Stimulated activated naive CD4-positive, alpha-beta T cell treated with Interleukin-2 at 50 U/mL for 16 hours (primary cell): ENCODE measurements around the gene AADAT.
"Not testable (repeated sequence)": the region's sequence is repeated elsewhere in the genome, so short reads cannot be mapped to it uniquely, and the experiment has no call there.

Source experiments
- DNase-seq: peaks from one replicate; lab custom pipeline; 2025; lab: John Stamatoyannopoulos, UW

The AADAT gene

DNA sequence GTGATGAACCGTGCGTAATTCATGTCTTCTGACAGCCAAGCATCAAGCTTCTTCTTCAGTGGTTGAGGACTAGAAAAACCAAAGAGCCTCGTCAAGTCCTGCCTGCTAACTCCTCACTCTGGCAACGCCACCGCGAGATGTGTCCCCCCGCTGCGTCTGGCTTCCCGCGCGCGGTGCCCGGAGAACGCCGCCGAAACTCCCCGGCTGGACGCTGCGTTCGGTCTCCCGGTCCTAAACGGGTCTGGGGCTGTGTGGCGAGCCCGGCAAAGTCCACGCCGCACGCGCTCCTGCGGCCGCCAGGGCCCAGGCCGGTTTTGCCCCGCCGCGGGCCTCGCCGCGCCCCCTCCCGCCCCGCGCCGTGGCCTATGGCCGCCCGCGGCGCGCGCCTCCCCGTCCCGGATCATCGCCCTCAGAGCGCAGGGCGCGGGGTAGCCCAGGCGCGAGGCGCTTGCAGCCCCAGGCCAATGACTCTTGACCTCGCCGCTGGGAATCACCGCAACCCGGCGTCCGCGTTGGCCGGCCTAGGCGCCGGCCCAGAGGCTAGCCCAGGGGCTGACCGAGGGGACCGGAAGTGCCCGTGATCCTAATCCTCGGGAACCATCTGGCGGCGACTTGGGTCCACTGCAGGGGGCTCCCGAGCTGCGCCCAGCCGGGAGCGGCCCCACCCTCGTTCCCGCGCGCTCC, at the start of gene AADAT:
Gene AADAT (minus strand): TSS at position 289 of the 684 bp plus-strand sequence. CDS start 266 bp downstream, at position 23.
- no peak for DNase-seq

DNA sequence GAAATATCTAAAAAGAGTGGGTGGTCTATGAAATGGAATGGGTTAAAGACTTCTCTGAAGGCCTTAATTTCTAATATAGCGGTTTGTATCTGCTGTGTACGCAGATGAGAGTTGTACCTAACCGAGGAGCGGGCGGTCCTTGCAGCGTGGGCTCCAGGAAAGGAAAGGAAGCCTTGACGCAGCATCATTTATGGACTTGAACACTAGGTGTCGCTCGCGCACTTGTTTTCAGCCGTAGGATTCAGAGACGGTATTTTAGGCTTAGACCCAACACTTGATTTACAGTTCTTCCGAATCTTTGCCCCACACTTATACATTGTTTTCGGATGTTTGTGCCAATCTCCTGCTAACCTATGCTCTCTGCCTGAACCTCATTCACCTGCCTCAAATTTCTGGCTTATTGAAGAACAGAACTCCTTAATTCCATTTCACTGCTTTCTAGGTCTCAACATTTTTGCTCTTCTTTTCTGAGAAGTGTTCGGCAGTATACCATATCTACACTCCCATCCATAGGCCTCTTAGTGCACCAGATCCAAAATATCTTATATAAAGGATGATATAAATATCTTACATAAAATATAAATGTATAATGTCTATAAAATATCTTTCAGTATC, 48.9 kb upstream of the AADAT start:
- peak; percentile 46 for DNase-seq

DNA sequence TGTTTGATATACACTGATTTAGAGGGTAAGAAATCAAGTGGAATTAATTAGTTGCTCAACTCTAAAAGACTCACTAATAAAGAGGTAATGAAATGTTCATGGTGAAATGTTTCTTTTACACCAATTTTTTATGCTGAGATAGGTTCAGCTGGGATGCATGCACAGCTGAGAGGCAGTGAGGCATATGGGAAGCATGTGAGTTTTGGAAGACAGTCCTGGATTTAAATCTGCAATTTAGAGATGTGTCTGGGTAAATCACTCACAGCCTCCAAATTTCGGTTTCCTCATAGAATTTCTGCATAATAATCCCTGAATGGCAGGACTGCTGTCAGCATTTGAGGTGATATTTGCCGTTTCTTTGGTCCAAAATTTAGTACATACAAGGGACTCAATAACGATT, 48.2 kb upstream of the AADAT start:
- no peak for DNase-seq

DNA sequence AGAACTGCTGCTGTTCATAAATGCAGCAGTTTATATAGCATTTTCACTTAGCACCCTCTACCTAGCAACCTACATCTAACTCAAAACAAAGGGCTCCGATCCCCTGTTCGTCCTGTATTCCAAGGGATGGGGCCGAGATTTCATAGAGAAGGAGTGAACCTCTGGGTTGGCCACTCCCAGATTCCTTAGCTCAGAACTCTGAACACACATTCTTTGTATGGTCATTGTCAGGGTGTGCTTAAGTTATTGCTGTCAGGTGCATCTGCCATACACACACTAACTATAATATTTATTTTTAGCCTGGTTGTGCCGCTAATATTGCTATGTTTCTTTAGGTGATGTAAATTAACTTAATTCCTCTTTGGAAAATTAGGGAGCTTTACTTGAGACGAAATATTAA, 47.7 kb upstream of the AADAT start:
- DNase-seq: no peak

DNA sequence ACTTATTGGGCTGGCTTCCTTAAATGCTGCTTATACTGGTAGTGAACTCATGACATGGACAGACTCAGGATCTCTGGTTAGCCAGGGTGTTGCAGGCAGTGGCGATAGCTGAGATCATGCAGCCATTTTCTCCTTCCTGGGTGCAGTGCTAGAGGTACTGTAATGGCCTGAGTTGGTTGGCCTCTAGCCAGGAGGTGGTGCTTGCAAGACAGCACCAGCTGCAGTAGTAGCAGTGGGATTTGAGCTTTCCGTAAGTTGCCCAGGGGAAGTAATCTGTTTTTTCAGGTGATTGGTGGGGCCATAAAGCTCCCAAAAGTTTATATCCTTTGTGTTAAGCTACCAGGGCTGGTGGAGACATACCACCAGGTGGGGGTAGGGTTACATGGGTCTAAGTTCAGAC, 45.1 kb upstream of the AADAT start:
- DNase-seq: no peak

DNA sequence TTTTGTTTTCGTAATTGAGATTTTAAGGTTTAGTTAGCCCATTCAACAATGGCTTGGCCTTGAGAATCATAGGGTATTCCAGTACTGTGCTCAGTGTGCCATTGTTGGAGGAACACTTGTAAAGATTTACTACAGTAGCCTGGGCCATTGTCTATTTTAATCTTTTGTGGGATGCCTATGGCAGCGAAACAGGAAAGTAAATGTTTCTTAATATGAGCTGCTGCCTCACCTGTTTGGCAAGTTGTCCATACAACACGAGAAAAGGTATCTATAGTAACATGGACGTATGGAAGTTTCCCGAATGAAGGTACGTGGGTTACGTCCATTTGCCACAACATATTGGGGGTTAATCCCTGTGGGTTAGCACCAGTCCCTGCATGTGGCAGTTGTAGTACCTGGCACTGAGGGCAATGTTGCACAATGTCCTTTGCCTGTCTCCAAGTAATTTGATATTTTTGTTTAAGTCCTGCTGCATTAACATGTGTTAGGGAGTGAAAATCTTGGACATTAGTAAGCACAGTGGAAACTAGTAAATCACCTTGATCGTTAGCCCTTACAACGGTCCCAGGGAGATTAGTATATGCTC, 38.6 kb upstream of the AADAT start:
- no peak for DNase-seq

DNA sequence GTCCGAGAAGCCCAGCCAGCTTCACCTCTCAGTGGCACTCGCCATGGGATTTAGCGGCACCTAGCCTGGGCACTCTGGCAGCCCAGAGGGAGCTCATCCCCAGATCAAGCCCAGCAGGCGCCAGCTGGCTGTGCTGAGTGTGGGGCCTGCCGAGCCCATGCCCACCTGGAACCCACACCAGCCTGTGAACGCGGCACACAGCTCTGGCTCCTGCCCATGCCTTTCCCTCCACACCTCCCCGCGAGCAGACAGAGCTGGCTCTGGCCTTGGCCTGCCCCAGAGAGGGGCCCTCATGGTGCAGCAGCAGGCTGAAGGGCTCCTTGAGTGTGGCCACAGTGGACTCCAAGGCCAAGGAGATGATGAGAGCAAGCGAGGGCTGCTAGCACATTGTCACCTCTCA, 38.0 kb upstream of the AADAT start:
- no peak for DNase-seq

DNA sequence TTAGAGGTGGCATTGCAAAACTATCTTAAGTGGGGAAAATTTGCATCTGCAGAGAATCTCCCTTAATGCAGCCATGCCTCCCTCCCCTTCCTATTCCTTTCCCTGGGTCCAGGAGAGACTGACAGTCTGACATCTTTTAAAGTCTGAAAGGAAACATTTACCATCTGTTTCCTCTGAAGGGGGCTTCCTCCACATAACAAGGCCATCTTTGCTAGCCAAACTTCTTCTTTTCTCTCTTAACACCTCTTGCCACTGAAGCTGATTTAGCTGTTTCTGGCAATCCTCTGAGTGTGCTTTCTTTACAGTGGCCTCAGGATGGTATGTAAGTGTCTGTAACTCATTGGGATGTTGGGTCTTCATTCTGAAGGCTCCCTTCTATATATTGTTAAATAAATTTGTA, 34.6 kb upstream of the AADAT start:
- no peak for DNase-seq

DNA sequence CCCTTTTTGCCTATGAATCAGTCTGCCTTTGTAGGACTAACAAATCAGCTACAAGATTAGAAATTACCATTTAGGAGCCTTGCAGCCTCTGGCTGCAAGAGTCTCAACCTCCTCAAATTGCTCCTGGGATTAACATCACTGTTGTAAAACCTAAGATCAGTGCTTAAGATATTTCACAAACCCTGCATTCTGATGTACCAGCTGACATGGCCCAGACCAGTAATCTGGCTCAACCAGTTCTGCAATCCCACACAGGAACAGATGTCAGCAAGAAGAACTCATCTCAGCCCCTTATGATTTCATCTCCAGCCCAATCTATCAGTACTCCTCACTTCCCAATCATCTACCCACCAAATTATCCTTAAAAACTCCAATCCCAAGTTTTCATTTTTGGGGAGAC, 32.5 kb upstream of the AADAT start:
- DNase-seq: no peak

DNA sequence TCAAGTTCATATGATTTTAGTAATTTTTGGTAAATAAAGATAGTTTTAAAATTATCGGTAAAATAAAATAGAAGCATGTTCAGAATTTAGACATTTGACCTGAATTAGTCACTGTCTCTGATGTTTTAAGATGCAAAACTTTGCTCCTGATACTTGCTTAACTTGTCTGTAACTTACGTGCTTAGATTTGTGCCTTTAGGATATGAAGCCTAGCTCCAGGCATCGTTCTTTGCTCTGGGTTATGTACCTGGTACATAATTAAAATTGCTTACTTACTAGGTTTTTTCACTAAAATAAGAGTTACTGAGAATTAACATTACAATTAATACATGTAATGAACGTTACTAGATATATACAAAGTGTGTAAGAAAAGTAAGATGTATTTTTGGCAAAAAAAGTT, 24.9 kb upstream of the AADAT start:
- no peak for DNase-seq

DNA sequence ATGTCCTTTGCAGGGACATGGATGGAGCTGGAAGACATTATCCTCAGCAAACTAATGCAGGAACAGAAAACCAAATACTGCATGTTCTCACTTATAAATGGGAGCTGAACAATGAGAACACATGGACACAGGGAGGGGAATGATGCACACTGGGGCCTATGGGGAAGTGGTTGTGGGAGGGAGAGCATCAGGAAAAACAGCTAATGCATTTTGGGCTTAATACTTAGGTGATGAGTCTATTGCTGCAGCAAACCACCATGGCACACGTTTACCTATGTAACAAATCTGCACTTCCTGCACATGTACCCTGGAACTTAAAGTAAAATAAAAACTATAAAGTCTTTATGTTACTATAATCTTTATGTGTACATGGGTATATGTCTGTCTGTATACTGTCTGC, 24.4 kb upstream of the AADAT start:
- DNase-seq: not testable (repeated sequence)

DNA sequence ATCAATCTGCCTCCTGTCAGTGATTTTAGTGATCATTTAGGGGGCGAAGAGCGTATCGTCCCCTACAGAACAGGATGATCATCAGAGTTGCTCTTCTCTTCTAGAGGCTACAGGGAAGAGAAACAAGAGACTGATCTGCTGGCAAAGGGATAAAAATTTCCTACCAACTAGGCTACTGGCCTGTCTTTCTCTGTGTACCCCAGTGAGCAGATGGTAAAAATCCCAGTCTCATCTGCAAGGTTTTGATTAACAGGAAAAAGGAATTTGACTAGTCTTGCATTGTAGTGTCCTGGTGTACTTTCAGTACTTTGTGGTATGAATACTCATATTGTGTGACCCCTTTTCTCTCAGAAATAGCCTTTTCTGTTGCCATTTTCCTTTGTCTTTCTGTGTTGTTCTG, 21.8 kb upstream of the AADAT start:
- no peak for DNase-seq

DNA sequence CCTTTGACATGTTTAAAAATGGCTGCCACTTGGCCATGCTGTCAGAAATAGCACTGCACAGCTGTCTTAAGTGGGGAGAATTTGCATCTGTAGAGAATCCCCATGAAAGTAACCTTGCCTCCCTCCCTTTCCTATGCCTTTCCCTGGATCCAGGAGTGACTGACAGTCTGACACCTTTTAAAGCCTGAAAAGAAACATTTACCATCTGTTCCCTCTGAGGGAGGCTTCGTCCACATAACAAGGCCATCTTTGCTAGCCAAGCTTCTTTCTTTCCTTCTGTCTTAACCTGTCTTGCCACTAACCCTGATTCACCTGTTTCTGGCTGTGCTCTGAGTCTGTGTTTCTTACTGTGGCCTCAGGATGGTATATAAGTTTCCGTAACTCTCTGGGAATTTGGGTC, 21.3 kb upstream of the AADAT start:
- no peak for DNase-seq

DNA sequence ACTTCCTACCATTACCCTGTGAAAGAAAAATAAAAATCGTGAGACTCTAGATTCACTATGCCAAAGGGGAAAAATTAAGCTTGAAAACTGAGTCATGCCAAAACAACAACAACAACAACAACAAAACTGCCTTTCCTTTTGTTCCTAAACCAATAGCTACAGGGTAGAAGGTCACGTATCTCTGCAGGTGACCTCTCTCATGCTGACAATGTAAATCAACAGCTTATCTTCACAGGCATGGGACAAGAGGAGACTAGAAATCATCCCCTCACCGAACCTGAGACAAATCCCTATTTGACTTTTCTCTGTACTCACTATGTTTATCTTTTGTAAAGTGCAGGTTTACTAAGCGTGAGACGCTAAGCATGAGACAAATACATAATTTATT, 20.5 kb upstream of the AADAT start:
- DNase-seq: no peak

DNA sequence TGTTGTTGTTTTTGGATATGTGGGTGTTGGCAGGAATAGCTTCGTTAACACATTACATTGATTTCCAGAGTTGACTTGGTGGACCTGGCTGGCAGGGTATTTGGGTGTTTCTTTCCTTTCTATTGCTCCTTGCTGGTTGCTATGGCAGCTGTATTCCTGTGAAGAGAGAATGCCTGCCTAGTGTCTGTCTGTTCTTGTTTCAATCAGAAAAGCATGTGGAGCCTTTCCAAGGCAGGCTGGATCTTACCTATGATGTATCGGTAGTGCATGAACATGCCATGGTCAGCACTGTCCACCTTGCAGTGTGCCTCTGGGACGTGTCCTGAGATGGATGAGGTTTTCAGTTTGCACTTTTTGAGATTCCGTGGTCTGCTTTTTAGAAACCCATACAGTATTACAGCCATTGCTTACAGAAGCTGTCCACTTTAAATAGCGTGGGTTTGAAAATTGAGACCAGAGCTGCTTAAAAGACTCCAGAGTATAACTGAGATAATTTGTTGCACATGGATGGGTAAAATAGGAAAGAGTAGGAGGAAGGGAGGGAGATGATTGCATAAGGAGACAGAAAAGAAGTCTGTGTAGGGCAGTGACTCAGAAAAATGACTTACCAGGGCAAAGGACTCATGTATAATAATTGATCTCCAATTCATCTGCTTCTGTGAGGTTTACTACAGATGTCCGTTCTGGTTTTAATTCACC, 20.0 kb upstream of the AADAT start:
- no peak for DNase-seq

DNA sequence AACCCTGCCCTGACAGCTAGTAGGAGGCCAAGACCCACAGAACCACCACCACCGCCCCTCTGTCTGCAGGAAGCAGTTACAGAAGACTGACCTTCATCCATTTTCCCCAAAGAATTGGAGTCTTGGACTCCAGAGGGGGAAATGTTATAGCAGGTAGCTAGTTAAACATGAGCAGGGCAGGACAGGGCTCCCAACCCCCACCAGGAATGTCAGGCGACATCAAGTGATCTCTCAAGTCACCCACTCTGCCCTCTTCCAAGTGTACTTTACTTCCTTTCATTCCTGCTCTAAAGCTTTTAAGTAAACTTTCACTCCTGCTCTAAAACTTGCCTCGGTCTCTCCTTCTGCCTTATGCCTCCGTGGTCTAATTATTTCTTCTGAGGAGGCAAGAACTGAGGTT, 17.1 kb upstream of the AADAT start:
- no peak for DNase-seq

DNA sequence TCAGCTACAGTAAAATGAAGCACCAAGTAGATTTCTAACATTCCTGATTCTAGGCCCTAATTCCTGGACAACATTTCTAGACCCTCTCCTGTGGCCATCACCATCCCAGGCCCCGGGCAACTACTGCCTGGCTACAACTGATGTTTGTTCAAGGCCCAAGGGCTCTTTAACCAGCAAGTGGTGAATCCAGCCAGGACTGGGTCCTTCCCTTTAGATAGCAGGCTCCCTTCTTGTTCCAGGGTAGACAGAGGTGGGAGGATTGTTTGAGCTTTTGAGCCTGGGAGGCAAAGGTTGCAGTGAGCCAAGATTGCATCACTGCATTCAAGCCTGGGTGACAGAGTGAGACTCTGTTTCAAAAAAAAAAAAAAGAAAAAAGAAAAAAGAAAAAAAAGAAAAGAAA, 12.7 kb upstream of the AADAT start:
- DNase-seq: no peak

DNA sequence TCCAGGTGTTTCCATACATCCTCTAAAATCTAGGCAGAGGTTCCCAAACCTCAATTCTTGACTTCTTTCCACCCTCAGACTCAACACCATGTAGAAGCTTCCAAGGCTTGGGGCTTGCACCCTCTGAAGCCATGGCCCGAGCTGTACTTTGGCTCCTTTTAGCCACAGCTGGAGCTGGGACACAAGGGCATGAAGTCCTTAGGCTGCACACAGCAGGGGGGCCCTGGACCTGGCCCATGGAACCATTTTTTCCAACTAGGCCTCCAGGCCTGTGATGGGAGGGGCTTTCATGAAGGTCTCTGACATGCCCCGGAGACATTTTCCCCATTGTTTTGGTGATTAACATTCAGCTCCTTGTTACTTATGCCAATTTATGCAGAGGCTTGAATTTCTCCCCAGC, 8.4 kb upstream of the AADAT start:
- DNase-seq: not testable (repeated sequence)

DNA sequence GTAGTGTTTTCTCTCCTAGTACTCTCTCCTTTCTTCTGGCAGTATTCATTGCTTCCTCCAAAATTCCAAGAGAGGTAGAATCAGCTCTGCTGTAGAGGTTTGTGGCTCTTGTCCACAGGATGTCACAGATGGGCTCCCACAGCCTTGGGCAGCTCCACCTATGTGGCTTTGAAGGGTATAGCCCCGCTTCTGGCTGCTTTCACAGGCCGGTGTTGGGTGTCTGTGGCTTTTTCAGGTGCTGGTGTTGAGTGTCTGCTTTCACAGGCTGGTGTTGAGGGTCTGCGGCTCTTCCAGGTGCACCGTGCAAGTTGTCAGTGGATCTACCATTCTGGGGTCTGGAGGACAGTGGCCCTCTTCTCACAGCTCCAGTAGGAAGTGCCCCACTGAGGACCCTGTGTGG, 7.9 kb upstream of the AADAT start:
- no peak for DNase-seq

DNA sequence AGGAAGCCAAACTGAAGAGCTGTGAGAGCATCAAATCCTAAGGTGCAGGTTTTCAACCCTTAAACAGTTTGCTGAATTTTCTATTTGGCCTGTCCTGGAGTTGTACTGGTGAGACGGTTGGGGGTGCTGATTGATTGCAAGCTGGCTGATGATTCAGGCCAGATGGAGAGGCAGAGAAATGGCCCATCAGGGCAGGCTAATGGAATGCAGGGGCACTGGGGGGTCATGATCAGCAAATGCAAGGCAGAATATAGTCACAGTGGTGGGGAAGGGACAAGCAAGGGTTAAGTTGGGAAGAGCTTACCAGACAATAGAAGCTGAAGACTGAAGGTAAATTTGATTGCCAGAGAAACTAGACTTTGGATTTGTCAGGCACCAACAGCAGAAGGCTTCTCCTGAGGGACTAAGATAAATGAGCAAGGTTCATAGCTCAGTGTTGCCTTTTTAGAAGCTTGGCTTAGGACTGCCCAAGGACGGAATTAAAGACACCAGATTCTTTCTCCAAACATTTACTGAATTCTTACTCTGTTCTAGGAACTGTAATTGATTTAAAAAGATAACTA, 4.3 kb upstream of the AADAT start:
- no peak for DNase-seq

DNA sequence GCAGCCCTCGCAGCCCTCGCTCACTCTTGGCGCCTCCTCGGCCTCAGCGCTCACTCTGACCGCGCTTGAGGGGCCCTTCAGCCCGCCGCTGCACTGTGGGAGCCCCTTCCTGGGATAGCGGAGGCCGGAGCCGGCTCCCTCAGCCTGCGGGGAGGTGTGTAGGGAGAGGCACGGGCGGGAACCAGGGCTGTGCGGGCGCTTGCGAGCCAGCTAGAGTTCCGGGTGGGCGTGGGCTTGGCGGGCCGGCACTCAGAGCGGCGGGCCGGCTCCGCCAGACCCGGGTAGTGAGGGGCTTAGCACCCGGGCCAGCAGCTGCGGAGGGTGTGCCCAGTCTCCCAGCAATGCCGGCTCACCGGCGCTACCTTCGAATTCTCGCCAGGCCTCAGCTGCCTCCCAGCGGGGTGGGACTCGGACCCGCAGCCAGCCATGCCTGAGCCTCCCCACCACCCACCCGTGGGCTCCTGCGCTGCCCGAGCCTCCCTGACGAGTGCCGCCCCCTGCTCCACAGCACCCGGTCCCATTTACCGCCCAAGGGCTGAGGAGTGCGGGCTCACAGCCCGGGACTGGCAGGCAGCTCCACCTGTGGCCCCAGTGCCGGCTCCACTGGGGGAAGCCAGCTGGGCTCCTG, 1.4 kb upstream of the AADAT start:
- DNase-seq: no peak

DNA sequence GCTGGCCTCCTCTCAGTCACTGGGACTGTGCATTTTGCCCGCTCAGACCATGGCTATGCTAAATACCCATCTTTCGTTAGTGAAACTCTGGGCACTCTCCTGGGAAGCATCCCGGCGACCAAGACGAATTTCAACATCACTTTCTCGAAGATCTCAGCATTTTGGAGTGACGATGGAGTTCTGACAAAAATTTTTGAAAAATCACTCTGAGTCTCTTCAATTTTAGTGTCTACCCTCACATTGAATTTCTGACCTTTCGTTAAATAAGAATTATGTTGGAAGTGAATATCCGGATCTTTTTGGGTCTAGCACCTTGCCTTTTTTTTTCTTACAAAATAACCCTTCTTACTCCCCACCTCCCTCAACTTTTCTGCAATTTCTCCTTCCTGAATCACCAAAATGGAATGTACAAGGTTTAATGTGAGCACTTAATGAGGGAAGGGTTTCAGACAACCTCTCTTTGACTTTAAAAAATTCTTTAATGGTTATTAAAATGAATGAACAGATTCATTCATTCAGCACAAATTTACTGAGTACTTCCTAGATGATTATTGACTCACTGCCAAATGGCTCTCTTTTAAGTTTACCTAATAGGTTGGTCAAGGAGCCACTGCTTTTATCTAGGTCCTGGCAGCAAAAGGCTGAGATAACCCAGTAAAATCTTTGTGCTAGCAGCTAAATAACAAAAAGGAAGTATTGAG, 746 bp upstream of the AADAT start:
- no peak for DNase-seq
